SK-N-SH treated with all-trans-retinoic acid at 6 μM for 48 hours (cell line): ENCODE data around the gene TMEM39B.

Experiments used
- ARNTL ChIP-seq: fragments of 450-650 bp; formaldehyde crosslinking; IDR thresholded peaks from 2 replicates; pipeline ENCODE4 v1.5.0; 2020; ENCODE audit warnings: low read depth, mild to moderate bottlenecking, moderate library complexity, borderline replicate concordance
- BACH2 ChIP-seq: fragments of 250-450 bp; sonication (Bioruptor Pico); IDR thresholded peaks from 2 replicates; pipeline ENCODE4 v1.9.0; 2021; ENCODE audit warnings: mild to moderate bottlenecking, borderline replicate concordance
- CSDC2 ChIP-seq: fragments of 250-450 bp; sonication (Bioruptor Pico); IDR thresholded peaks from 2 replicates; pipeline ENCODE4 v1.5.0; 2020; ENCODE audit warnings: mild to moderate bottlenecking, moderate library complexity
- ESRRG ChIP-seq: fragments of 250-450 bp; sonication (Bioruptor Pico); IDR thresholded peaks from 2 replicates; pipeline ENCODE4 v1.6.1; 2021; ENCODE audit warnings: mild to moderate bottlenecking
- OSR1 ChIP-seq: fragments of 250-450 bp; sonication (Bioruptor Pico); IDR thresholded peaks from 2 replicates; pipeline ENCODE4 v1.8.0; 2022; ENCODE audit warnings: moderate library complexity, mild to moderate bottlenecking, inconsistent platforms
- PPARA ChIP-seq: fragments of 250-450 bp; sonication (Bioruptor Pico); IDR thresholded peaks from 2 replicates; pipeline ENCODE4 v1.5.0; 2020; ENCODE audit warnings: mild to moderate bottlenecking, borderline replicate concordance
- RARB ChIP-seq: fragments of 250-450 bp; sonication (Bioruptor Pico); IDR thresholded peaks from 2 replicates; pipeline ENCODE4 v1.8.0; 2021; ENCODE audit warnings: mild to moderate bottlenecking, moderate library complexity
- TOX ChIP-seq: fragments of 250-450 bp; sonication (Bioruptor Pico); IDR thresholded peaks from 2 replicates; pipeline ENCODE4 v1.8.0; 2021; ENCODE audit warnings: mild to moderate bottlenecking, moderate library complexity, borderline replicate concordance
- ZNF8 ChIP-seq: fragments of 450-650 bp; formaldehyde crosslinking; IDR thresholded peaks from 2 replicates; pipeline ENCODE4 v1.5.0; 2020; ENCODE audit warnings: mild to moderate bottlenecking, moderate library complexity
- TF ChIP-seq, protein P1 (sequence below): fragments of 250-450 bp; sonication (Bioruptor Pico); IDR thresholded peaks from 2 replicates; pipeline ENCODE4 v1.5.1; 2020; ENCODE audit warnings: low read depth, mild to moderate bottlenecking, moderate library complexity
- TF ChIP-seq, protein P2 (sequence below): fragments of 250-450 bp; sonication (Bioruptor Pico); IDR thresholded peaks from 2 replicates; pipeline ENCODE4 v1.5.1; 2021; ENCODE audit warnings: mild to moderate bottlenecking, moderate library complexity

DNA sequence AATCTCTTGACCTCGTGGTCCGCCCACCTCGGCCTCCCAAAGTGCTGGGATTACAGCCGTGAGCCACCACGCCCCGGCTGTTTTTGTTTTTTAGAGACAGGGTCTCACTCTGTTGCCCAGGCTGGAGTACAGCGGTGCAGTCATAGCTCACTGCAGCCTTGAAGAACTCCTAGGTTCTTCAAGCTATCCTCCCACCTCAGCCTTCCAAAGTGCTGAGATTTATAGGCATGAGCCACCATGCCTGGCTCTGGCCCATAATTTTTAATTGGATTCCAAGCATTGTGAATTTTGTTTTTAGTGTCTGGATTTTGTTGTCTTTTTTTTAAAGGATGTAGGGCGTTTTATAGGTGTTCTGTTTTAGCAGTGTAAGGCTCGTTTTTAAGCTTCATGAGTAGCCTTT is 78.1 kb downstream of the TMEM39B start:
- TF ChIP-seq BACH2 (CRISPR knock-in tag) (no peak), ARNTL (CRISPR knock-in tag) (no peak), CSDC2 (CRISPR knock-in tag) (no peak), ESRRG (CRISPR knock-in tag) (no peak), ZNF8 (no peak), TOX (CRISPR knock-in tag) (no peak), OSR1 (CRISPR knock-in tag) (no peak), PPARA (no peak), RARB (CRISPR knock-in tag) (no peak)
- TF ChIP-seq, protein P1, sequence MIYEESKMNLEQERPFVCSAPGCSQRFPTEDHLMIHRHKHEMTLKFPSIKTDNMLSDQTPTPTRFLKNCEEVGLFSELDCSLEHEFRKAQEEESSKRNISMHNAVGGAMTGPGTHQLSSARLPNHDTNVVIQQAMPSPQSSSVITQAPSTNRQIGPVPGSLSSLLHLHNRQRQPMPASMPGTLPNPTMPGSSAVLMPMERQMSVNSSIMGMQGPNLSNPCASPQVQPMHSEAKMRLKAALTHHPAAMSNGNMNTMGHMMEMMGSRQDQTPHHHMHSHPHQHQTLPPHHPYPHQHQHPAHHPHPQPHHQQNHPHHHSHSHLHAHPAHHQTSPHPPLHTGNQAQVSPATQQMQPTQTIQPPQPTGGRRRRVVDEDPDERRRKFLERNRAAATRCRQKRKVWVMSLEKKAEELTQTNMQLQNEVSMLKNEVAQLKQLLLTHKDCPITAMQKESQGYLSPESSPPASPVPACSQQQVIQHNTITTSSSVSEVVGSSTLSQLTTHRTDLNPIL: no peak
- TF ChIP-seq, protein P2, sequence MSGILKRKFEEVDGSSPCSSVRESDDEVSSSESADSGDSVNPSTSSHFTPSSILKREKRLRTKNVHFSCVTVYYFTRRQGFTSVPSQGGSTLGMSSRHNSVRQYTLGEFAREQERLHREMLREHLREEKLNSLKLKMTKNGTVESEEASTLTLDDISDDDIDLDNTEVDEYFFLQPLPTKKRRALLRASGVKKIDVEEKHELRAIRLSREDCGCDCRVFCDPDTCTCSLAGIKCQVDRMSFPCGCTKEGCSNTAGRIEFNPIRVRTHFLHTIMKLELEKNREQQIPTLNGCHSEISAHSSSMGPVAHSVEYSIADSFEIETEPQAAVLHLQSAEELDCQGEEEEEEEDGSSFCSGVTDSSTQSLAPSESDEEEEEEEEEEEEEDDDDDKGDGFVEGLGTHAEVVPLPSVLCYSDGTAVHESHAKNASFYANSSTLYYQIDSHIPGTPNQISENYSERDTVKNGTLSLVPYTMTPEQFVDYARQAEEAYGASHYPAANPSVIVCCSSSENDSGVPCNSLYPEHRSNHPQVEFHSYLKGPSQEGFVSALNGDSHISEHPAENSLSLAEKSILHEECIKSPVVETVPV (CRISPR knock-in tag): no peak
